Left ventricle myocardium inferior (tissue), 1 donor: ENCODE measurements around the gene FUCA2. TPM values are rescaled to one million over a fixed set of nuclear protein-coding genes. Genes with fewer than 3 reads are reported as not detected.
"Not testable (repeated sequence)": the region's sequence is repeated elsewhere in the genome, so short reads cannot be mapped to it uniquely, and the experiment has no call there.

Experiments used
- DNase-seq: peaks from one replicate; pipeline ENCODE4 v3.0.0-alpha.2; 2020
- H3K27ac ChIP-seq: fragments of 200-600 bp; replicated peaks from 2 replicates; pipeline ENCODE4 v1.8.0; 2021
- H3K27me3 ChIP-seq: fragments of 200-600 bp; 2 replicates; pipeline ENCODE4 v1.8.0; 2021; ENCODE audit warnings: low read depth
- H3K36me3 ChIP-seq: fragments of 200-600 bp; 2 replicates; pipeline ENCODE4 v1.8.0; 2021
- H3K4me1 ChIP-seq: fragments of 200-600 bp; 2 replicates; pipeline ENCODE4 v1.8.0; 2021
- H3K4me3 ChIP-seq: fragments of 200-600 bp; 2 replicates; pipeline ENCODE4 v1.8.0; 2021; ENCODE audit warnings: mild to moderate bottlenecking, moderate library complexity
- H3K9me3 ChIP-seq: fragments of 200-600 bp; replicated peaks from 2 replicates; pipeline ENCODE4 v1.8.0; 2021
- intact Hi-C: fragments of 100-400 bp; cut with micrococcal nuclease; formaldehyde crosslinking; loops from one replicate; pipeline ENCODE4 v1.11.0; 2022
- total RNA-seq: library from RNA; stranded (reverse); fragmentation: NEBNext Ultra II Directional; extraction: Animal tissue kit (Norgen Biotek cat#: 25700); gene quantifications from one replicate; pipeline ENCODE4 v1.2.1, GENCODE V29; 2021
- TF ChIP-seq, protein P1 (sequence below): fragments of 200-600 bp; IDR thresholded peaks from 2 replicates; pipeline ENCODE4 v1.8.0; 2021; ENCODE audit warnings: antibody characterized with exemption, mild to moderate bottlenecking, borderline replicate concordance
- donor health status: DM: no; HTN: yes; CAD: no; lungs with severe emphysema.

FUCA2 gene
- total RNA-seq, 1 donor from 2014 or later: 44.5 TPM

DNA sequence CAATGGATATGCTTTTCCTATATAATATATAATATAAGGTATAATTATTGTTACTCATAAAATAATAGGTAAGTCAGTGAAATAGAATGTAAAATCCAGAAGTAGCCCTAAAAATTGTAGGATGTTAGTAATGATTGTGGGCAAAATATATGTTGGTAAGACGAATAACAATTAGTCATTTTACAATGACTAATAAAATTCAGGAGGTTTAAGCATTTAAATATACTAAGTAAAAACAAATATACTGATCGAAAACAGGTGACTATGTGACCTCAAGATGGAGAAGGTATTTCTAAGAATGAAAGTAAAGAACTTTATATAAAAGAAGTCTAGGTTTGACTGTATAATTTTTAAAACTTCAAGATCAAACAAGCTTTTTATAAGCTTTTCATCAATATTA is 28.9 kb downstream of the FUCA2 start:
- peaks cover 12% of the 10 kb centered on the region for H3K36me3 ChIP-seq
- TF ChIP-seq, protein P1, sequence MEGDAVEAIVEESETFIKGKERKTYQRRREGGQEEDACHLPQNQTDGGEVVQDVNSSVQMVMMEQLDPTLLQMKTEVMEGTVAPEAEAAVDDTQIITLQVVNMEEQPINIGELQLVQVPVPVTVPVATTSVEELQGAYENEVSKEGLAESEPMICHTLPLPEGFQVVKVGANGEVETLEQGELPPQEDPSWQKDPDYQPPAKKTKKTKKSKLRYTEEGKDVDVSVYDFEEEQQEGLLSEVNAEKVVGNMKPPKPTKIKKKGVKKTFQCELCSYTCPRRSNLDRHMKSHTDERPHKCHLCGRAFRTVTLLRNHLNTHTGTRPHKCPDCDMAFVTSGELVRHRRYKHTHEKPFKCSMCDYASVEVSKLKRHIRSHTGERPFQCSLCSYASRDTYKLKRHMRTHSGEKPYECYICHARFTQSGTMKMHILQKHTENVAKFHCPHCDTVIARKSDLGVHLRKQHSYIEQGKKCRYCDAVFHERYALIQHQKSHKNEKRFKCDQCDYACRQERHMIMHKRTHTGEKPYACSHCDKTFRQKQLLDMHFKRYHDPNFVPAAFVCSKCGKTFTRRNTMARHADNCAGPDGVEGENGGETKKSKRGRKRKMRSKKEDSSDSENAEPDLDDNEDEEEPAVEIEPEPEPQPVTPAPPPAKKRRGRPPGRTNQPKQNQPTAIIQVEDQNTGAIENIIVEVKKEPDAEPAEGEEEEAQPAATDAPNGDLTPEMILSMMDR: no peak
- intact Hi-C loops: no loop called here
- no peak for DNase-seq
- no peaks in the 10 kb centered on the region for H3K27me3 ChIP-seq
- H3K4me1 ChIP-seq: no peaks in the 10 kb centered on the region
- no peak overlapping the region for H3K27ac ChIP-seq
- no peak overlapping the region for H3K4me3 ChIP-seq
- no peaks in the 10 kb centered on the region for H3K9me3 ChIP-seq

DNA sequence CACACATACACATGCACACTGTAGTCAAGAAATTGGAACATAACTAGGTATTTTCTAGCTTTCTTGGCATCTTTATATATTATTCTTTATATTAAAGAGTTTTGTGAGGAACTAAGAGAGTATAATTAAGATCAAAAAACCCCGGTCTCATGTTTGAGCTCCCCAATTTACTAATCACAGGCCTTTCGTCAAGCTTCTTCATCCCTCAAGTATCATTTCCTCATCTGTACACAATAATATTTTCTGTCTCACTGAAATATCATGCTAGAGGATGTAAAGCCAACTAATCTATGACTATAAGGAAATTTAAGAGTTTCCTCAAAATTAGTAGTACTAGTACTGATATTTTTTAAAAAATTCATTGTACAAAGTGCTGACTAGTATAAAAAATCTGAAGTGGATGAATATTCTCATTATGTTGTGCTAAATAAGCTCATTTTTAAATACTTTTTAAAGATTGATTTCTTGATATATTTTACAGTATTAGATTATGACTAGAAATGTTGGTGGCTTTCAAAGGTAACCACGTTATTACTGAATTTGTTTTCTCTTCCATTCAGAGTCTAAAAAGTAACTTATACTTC is 32.9 kb downstream of the FUCA2 start:
- DNase-seq: no peak
- intact Hi-C loops: no loop called here
- TF ChIP-seq, protein P1: no peak
- Histone ChIP-seq H3K27ac (no peak overlapping the region), H3K4me1 (no peaks in the 10 kb centered on the region), H3K9me3 (no peaks in the 10 kb centered on the region), H3K36me3 (peaks cover 51% of the 10 kb centered on the region), H3K27me3 (no peaks in the 10 kb centered on the region), H3K4me3 (no peak overlapping the region)

- DNase-seq: no peak
- Histone ChIP-seq H3K27me3 (no peaks in the 10 kb centered on the region), H3K36me3 (peaks cover 69% of the 10 kb centered on the region), H3K4me1 (no peaks in the 10 kb centered on the region), H3K4me3 (no peak overlapping the region), H3K9me3 (no peaks in the 10 kb centered on the region), H3K27ac (no peak overlapping the region)
- intact Hi-C loops: no loop called here
- TF ChIP-seq, protein P1: no peak
These were observed 35.0 kb downstream of the FUCA2 start for GRCh38 chr6:143476545-143476944.

DNA sequence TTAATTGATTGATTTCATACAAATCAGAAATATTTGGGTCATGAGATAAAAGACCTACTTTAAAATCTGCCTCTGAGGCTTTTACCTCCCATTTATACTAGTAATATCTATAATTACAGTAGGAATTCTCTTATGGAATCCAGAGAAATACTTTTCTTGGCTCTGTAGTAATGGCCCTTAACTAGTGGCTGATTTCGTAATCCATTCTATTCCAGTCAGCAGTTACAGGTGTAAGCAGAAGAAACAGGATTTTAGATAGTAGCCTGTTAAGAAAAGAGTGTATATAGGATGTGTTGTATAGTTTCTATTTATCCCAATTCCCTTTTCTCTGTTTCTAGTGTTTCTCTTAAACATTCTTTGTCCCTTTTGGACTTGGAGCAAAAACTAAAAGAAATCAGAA is 39.7 kb downstream of the FUCA2 start:
- Histone ChIP-seq H3K9me3 (no peaks in the 10 kb centered on the region), H3K27ac (no peak overlapping the region), H3K36me3 (peaks cover 56% of the 10 kb centered on the region), H3K4me1 (no peaks in the 10 kb centered on the region), H3K27me3 (no peaks in the 10 kb centered on the region), H3K4me3 (no peak overlapping the region)
- TF ChIP-seq, protein P1: no peak
- intact Hi-C loops: no loop called here
- no peak for DNase-seq

DNA sequence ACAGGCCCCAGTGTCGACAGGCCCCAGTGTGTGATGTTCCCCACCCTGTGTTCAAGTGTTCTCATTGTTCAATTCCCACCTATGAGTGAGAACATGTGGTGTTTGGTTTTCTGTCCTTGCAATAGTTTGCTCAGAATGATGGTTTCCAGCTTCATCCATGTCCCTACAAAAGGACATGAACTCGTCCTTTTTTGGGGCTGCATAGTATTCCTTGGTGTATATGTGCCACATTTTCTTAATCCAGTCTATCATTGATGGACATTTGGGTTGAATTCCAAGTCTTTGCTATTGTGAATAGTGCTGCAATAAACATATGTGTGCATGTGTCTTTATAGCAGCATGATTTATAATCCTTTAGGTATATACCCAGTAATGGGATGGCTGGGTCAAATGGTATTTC is 42.7 kb downstream of the FUCA2 start:
- H3K27ac ChIP-seq, H3K4me3 ChIP-seq, H3K4me1 ChIP-seq, H3K9me3 ChIP-seq, intact Hi-C loops, H3K27me3 ChIP-seq, DNase-seq: not testable (repeated sequence)
- peaks cover 44% of the 10 kb centered on the region for H3K36me3 ChIP-seq

GRCh38 chr6:143468026-143468425 is 43.5 kb downstream of the FUCA2 start:
- H3K27me3 ChIP-seq: no peaks in the 10 kb centered on the region
- no peaks in the 10 kb centered on the region for H3K9me3 ChIP-seq
- TF ChIP-seq, protein P1: no peak
- H3K36me3 ChIP-seq: peaks cover 43% of the 10 kb centered on the region
- intact Hi-C loops: no loop called here
- no peak for DNase-seq
- H3K27ac ChIP-seq: no peak overlapping the region
- H3K4me1 ChIP-seq: no peaks in the 10 kb centered on the region
- no peak overlapping the region for H3K4me3 ChIP-seq
